Measurements from ENCODE around the gene SF3B2. TPM values are rescaled to one million over a fixed set of nuclear protein-coding genes. Genes with fewer than 3 reads are reported as not detected.
"Not testable (repeated sequence)": the region's sequence is repeated elsewhere in the genome, so short reads cannot be mapped to it uniquely, and the experiment has no call there.

Gene SF3B2
- total RNA-seq, 2 donors from 2014 or later: 117 to 140 TPM

DNA sequence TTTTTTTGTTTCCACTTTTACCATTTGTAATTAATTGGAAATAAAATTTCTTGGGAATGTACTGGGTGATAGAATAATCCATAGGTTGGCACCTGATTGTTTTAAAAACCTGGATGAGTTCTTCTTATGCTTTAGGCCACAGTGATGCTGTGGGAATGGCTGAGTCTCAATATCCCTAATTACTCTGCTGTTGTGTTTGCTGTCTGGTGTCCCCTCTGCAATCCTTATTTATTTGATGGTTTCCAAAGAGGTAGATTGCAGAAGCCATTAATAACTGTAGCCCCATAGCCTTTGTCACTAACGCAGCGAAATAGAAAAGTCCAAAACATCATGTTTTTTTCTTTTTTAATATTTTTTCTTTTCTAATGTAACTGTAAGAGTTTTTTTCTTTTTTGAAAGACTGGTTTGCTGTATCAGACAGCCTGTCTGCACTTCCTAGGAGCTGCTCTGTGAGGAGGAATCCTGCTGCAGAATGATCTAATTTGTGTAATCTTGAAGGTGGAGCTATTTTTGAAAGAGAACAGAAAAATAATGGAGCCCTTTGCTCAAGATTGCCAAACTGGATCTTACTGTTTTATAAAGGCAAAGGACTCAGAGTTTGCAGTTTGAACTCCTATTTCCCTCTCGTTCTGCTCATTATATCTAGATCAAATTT, 32.8 kb downstream of the SF3B2 start:
- no peak for DNase-seq (ENCODE audit: low spot score)

DNA sequence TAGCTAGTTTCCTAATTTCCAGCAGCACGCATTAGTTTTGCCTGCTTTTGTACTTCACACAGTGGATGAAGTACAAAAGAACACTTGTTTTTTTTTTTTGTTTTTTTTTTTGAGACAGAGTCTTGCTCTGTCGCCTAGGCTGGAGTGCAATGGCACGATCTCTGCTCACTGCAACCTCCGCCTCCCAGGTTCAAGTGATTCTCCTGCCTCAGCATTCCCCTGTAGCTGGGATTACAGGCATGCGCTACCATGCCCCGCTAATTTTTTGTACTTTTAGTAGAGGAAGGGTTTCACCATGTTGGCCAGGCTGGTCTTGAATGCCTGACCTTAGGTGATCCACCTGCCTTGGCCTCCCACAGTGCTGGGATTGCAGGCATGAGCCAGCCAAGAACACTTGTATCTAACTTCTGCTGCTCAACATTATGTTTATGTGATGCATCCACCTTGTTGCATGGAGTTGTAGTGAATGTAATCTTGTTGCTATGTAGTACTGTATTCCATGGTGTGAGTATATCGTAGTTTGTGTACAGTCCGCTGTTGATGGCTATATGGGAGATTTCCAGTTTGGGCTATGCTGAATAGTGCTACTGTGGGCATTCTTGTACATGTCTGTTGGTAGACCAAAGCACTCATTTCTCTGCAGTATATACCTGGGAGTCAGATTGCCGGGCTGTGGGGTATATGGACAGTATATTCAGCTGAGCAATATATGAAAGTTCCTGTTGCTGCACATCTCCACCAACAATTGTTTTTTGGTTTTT, 35.2 kb downstream of the SF3B2 start:
- intact Hi-C loops (cut with DNase I): loop anchor here in 1 of 2 donors (10.0 kb wide), 1 partner anchor 117 kb away; no protein-coding TSS in a partner anchor
- no peak for DNase-seq (ENCODE audit: low spot score)

More for the DNA sequence above, 32.8 kb downstream of the SF3B2 start:
- intact Hi-C loops (cut with DNase I): loop anchor here in 1 of 2 donors (10.0 kb wide), 1 partner anchor 120 kb away; no protein-coding TSS in a partner anchor

DNA sequence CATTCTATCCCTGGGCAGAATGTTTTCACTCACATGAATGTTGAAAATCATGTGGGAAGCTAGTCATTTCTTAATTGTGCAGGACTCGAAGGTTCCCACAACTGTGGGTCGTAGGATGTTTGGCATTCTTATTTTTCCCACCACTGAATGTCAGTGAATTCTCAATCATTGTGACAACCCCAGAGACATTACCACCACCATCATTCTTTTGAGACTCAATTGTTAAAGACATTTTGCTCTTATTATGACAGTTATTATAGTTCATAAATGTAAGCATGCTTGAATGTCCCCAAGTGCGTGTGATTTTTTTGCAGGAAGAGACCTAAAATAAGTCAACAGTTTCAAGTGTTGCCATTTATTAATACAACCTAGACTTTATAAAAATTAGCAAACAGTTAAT, 36.9 kb downstream of the SF3B2 start:
- intact Hi-C loops (cut with DNase I): loop anchor here in 1 of 2 donors (10.0 kb wide), 1 partner anchor 116 kb away; no protein-coding TSS in a partner anchor
- DNase-seq (ENCODE audit: low spot score): no peak

DNA sequence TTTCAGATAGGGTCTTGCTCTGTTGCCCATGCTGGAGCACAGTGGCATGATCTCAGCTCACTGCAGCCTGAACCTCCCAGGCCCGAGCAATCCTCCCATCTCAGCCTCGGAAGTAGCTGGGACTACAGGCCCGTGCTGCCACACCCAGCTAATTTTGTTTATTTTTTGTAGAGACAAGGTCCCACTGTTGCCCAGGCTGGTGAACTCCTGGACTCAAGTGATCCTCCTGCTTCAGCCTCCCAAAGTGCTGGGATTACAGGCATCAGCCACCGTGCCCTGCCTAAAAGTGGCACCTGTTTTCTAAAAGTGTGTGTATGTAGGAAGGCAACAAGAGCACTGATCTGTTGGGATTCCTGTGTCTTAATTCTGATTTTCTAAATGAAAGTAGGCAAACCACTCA, 38.1 kb downstream of the SF3B2 start:
- DNase-seq (ENCODE audit: low spot score): no peak
- intact Hi-C loops (cut with DNase I): no loop called here

DNA sequence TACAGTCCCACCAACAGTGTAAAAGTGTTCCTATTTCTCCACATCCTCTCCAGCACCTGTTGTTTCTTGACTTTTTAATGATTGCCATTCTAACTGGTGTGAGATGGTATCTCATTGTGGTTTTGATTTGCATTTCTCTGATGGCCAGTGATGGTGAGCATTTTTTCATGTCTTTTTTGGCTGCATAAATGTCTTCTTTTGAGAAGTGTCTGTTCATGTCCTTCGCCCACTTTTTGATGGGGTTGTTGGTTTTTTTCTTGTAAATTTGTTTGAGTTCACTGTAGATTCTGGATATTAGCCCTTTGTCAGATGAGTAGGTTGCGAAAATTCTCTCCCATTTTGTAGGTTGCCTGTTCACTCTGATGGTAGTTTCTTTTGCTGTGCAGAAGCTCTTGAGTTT, 40.0 kb downstream of the SF3B2 start:
- DNase-seq (ENCODE audit: low spot score); intact Hi-C loops (cut with DNase I): not testable (repeated sequence)

DNA sequence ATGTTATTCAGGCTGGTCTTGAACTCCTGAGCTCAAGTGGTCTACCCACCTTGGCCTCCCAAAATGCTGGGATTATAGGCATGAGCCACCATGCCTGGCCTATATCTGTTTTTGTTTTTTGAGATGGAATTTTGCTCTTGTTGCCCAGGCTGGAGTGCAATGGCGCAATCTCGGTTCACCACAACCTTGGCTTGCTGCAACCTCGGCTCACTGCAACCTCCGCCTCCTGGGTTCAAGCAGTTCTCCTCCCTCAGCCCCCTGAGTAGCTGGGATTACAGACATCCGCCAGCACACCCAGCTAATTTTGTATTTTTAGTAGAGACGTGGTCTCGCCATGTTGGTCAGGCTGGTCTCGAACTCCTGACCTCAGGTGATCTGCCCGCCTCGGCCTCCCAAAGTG, 47.6 kb downstream of the SF3B2 start:
- intact Hi-C loops (cut with DNase I); DNase-seq (ENCODE audit: low spot score): not testable (repeated sequence)

DNA sequence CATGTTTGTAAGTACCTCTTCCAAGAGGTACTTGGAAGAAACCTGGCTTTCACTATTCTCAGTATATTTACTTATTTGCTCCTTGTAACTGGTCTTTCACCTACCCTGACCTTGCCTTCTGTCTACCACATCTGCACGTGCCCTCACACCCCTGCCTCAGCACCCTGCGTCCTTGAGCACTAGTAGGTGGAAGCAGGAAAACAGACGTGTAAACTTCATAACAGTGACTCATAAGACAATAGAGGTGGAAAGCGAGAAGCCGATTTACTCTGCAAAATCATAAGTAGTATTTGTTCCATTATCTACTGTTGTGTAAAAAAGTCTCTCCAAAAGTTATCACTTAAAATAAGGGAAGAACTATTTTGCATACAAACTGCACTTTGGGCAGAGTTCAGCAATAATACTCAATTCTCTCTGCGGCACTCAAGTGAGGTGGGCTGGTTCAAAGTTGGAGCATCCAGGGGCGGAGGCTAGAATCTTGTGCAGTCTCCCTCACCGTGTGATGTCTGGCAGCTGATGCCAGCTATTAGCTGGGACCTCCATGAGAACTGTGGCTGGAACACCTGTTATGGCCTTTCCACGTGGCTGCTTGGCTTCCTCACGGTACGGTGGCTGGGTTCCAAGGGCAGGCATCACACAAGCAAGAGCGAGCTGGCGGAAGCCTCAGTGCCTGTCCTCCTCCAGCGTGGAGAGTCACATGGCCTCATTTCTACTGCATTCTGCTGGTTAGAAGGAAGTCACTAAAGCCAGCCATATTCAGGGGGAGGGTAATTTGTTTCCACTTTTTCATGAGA, 48.3 kb downstream of the SF3B2 start:
- intact Hi-C loops (cut with DNase I): no loop called here
- DNase-seq (ENCODE audit: low spot score): peak; percentile 84

DNA sequence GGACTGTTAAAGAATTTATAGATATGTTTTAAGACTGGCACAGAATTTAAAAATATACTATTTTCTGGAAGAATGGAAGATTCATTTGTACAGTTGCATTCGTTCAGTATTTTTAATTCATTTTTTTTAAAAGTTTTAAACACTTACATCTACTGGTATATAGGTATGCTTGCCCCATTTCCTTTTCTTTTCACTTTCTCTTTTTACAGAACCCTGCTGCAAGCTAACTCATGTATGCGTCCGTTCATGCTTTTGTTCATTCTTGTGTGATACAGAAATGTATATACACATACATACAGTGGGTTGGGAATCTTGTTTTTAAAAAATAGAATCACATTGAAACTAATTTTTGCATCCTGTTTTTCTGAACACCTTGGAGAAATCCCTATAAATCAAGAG, 48.9 kb downstream of the SF3B2 start:
- intact Hi-C loops (cut with DNase I): no loop called here

DNA sequence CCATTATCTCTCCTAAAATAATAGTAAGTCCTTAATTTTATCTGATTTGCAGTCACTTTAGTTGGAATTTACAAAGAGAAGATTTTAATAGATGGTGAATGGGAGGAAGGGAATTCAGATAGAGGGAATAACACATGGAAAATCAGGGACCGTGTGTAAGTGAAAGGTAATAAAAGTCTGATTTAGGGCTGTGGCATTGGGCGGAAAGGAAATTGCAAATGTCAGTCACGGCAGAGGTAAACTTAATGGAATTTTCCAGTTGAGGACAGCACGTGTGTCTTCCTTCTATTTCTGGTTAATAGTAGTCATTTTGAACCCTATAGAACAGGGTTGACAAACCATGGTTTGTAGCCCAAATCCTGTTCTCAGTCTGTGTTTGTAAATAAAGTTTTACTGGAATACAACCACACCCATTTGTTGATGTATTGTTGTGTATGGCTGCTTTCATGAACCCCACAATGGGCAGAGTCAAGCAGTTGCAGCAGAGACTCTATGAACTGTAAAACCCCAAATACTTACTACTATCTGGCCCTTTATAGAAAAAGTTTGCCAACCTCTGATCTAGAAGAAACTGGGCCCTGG, 52.0 kb downstream of the SF3B2 start:
- intact Hi-C loops (cut with DNase I): no loop called here
- no peak for DNase-seq (ENCODE audit: low spot score)

More for the DNA sequence above, 48.9 kb downstream of the SF3B2 start:
- DNase-seq (ENCODE audit: low spot score): no peak

DNA sequence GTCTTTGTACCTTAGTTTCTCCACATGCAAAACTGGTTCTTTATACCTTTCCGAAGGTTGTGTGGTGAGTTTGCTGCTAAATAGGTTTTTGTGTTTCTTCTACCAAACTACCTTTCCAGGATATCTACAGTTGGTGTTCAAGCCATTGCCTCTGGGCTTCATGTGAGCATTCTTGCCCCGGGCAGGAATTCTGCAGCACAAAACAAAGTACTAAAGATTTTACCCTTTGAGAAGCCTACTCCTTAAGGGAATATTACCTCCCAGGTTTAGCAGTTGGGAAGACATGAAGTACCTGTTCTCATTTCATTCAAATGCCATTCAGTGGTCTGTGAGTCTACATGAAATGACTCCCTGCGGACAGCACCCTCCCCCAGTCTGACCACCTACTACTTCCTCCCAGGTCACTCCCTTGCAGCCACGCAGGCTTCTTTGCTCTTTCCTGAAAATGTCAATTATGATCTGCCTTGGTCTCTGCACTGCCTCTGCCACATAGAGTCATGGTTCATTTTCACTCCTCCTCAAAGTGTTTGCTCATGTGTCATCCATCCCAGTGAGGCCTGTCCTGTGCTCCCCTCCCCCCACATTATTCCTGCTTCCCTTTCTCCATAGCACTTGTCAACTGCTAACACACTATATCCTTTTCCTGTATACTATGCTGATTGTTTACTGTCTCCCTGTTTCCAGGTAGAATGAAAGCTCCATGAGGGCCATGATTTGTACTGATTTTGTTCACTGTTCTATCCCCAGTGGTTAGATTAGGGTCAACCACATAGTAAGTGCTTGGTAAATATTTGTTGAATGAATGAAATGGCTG, 54.8 kb downstream of the SF3B2 start:
- DNase-seq (ENCODE audit: low spot score): no peak
- intact Hi-C loops (cut with DNase I): no loop called here

DNA sequence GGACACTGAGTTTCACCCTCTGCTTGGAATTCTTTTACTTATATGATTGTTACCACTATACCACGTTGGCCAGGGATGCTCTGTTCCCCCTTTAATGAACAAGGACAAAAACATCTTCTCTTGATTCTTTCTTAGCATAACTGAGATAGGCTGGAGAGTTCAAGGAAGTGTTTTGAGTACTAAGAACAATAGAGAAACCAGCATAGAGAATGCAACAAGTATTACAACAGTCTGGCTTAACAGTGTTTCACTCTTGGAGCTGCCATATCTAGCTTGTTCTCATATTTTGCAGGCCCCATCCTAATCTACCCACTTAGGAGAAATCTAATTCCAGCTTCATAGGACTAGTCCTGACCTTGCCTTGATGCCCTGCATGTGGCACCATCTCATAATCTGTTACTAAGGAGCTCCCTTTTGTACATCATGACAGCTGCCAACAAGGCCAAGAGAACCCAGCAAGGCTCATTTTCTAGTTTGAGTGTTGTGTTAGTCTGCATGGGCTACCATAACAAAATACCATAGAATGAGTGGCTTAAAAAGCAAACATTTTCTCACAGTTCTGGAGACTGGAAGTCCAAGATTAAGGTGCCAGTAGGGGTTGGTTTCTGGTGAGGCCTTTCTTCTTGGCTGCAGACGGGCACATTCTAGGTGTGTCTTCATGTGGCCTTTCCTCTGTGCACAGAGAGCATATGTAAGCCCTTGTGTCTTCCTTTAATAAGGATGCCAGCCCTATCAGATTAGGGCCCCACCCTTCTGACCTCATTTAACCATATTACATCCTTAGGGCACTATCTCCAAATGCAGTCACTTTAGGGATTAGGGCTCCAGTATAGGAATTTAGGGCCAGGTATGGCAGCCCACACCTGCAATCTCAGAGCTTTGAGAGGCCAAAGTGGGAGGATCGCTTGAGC, 55.7 kb downstream of the SF3B2 start:
- DNase-seq (ENCODE audit: low spot score): no peak
- intact Hi-C loops (cut with DNase I): no loop called here

DNA sequence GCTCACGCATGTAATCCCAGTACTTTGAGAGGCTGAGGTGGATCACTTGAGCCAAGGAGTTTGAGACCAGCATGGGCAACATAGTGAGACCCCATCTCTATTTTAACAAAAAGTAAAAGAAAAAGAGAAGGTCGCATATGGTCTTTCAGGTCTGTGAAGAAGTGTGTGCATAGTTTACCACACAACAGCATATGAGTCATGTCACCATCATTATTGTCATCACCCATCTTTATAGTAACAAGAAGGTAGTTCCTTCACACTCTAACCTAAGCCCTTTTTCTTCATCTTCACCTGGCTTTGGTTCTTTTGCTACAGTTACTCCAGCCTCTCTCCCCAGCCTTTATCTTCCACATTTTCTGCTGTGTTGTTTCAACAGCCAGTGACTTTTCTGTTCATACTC, 57.1 kb downstream of the SF3B2 start:
- intact Hi-C loops (cut with DNase I): no loop called here
- no peak for DNase-seq (ENCODE audit: low spot score)

DNA sequence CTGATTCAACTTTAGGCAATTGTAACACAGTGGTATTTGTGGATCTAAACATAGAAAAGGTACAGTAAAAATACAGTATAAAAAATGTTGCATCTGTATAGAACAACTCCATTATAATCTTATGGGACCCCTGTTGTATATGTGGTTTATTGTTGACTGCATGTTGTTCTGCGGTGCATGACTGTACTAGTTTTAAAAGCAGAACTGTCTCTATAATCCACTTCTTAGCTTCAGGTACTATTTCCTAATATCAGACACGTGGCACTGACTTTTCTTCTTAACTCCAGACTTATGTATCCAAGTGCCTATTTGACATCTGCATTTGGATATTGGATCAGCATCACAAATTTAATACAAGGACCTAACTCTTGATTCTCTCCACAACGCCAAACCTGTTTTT, 59.0 kb downstream of the SF3B2 start:
- intact Hi-C loops (cut with DNase I): no loop called here

DNA sequence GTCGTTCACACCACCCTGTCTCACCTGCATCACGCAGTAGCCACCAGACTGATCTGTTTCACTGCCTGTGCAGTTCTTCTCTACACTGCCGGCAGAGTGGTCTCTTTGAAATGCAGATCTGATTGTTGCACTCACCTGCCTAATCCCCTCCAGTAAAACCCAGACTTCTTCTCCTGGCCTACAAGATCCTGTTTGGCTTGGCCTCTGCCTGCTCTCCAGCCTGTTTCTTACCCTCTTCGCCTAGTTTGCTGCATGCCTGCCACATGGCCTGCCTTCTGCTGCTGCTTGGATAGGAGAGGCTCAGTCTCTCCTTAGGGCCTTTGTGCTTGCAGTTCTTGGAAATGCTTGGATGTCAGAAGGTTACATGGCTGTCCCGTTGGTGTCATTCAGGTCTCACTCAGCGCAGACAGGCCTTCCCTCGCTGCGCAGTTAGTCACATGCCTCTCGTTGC, 59.9 kb downstream of the SF3B2 start:
- intact Hi-C loops (cut with DNase I): no loop called here
- no peak for DNase-seq (ENCODE audit: low spot score)

More for the DNA sequence above, 59.0 kb downstream of the SF3B2 start:
- no peak for DNase-seq (ENCODE audit: low spot score)

DNA sequence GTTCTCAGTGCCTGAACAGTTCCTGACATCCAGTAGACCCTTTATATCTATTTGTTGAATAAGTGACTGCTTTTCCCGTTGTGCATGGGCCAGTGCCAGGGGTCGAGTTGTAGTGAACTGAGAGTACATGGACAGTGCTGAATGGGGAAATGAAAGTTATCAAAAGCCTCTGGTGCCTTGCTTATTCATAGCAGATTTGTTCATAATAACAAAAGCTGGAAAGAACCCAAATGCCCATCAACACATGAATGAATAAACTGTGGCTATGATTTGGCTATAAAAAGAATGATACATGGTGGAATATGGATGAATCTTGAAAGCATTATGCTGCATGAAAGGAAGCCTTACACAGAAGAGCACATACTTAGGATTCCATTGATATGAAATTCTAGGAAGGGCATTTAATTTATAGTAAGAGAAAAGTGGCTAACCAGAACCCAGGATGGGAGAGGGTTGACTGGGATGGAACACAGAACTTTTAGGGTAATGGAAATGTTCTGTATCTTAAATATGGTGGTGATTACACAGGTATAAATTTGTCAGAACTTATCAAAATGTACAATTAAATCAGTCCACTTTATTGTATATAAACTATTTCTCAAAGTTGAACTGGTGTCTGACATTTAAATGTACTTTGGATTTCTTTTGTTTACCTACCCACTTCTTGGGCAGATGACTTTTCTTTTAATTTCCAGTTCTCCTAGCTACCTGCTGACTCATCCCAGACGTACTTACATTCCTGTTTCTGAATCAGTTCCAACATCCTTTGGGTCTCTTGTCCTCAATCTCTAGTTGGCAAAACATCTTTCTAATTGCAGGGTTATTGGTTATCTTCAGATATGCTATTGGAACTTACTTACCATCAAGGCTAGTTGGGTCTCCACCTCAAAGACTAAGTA, 60.7 kb downstream of the SF3B2 start:
- intact Hi-C loops (cut with DNase I): no loop called here
- DNase-seq (ENCODE audit: low spot score): no peak

DNA sequence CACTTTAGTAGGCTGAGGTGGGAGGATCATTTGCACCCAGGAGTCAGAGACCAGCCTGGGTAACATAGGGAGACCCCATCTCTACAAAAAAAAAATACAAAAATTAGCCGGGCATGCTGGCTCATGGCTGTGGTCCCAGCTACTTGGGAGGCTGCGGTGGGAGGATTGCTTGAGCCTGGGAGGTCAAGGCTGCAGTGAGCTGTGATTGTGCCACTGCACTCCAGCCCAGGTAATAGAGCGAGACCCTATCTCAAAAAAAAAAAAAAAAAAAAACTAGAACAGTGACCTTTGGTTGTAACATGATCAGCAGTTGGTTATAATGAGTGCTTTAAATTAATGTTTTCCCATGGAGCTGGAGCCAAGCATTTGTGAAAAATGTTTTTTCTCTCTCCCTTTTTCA, 62.8 kb downstream of the SF3B2 start:
- DNase-seq (ENCODE audit: low spot score); intact Hi-C loops (cut with DNase I): not testable (repeated sequence)

All from posterior vena cava (tissue), 2 donors.